ENCODE data around the gene DCLK3. TPM values are rescaled to one million over a fixed set of nuclear protein-coding genes. Genes with fewer than 3 reads are reported as not detected.

The DCLK3 gene
- total RNA-seq, 2 donors from 2014 or later, result 0.08 to 0.15 TPM

- no peak overlapping the region for H3K4me3 ChIP-seq
- DNase-seq (ENCODE audit: low spot score), result no peak
- no peaks in the 10 kb centered on the region for H3K9me3 ChIP-seq
- H3K27me3 ChIP-seq, result no peaks in the 10 kb centered on the region
- no peaks in the 10 kb centered on the region for H3K36me3 ChIP-seq
- no peak overlapping the region for H3K27ac ChIP-seq
- TF ChIP-seq, protein P1, sequence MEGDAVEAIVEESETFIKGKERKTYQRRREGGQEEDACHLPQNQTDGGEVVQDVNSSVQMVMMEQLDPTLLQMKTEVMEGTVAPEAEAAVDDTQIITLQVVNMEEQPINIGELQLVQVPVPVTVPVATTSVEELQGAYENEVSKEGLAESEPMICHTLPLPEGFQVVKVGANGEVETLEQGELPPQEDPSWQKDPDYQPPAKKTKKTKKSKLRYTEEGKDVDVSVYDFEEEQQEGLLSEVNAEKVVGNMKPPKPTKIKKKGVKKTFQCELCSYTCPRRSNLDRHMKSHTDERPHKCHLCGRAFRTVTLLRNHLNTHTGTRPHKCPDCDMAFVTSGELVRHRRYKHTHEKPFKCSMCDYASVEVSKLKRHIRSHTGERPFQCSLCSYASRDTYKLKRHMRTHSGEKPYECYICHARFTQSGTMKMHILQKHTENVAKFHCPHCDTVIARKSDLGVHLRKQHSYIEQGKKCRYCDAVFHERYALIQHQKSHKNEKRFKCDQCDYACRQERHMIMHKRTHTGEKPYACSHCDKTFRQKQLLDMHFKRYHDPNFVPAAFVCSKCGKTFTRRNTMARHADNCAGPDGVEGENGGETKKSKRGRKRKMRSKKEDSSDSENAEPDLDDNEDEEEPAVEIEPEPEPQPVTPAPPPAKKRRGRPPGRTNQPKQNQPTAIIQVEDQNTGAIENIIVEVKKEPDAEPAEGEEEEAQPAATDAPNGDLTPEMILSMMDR (IDR thresholded peaks at IDR 0.05), result no peak
- no peaks in the 10 kb centered on the region for H3K4me1 ChIP-seq
These were observed 49.8 kb downstream of the DCLK3 start for GRCh38 chr3:36714343-36715086.

DNA sequence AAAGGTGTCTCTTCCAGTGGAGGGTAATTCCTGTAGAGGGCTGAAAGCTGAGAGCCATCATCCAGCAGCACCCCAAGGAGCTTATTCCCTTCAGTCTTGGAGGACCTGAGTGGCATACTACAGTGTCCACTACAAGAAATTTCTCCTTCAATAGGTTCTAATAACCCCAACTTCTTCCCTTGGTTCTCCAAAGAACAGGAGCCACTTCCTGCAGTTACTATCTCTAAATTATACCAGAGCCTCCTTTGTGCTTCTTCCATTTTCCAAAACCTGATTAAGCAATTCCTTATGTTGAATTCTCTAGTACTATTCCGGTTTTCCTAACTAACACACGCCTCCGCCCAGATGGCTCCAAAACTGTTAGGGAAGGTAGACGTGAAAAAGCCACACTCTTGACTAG lies 50.4 kb downstream of the DCLK3 start:
- Histone ChIP-seq H3K4me3 (no peak overlapping the region), H3K9me3 (no peaks in the 10 kb centered on the region), H3K27me3 (no peaks in the 10 kb centered on the region), H3K27ac (no peak overlapping the region), H3K36me3 (no peaks in the 10 kb centered on the region), H3K4me1 (no peaks in the 10 kb centered on the region)
- TF ChIP-seq, protein P1 (IDR thresholded peaks at IDR 0.05), result no peak
- no peak for DNase-seq (ENCODE audit: low spot score)

- Histone ChIP-seq H3K9me3 (no peaks in the 10 kb centered on the region), H3K36me3 (no peaks in the 10 kb centered on the region), H3K27ac (no peak overlapping the region), H3K4me1 (no peaks in the 10 kb centered on the region), H3K27me3 (no peaks in the 10 kb centered on the region), H3K4me3 (no peak overlapping the region)
- TF ChIP-seq, protein P1 (IDR thresholded peaks at IDR 0.05), result no peak
- DNase-seq (ENCODE audit: low spot score), result no peak
These were observed 53.7 kb downstream of the DCLK3 start for GRCh38 chr3:36710606-36711005.

DNA sequence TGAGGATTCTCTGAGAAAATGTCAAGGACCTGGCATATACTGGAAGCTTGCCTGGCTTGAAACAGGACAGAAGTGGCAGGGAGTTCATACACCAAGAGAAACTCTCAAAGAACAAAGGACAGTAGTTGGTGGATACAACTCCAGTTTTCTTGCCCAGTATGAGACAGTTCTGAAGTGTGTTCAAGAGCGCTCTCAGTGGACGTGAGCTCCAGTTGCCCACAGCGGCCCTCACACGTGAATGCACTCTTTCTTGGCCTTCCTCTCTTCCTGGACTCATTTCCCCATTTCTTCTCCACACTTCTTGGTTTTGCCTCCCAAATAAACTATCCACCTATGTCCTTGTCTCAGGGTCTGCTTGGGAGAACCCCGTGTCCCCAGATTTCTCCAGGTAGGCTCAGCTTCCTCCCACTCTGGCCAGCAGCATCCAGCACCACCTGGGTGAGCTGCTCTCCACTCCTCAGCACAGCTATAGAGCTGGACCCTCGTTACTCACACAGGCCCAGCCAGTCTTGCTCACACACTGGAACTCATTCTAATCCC lies 54.5 kb downstream of the DCLK3 start:
- TF ChIP-seq, protein P1 (IDR thresholded peaks at IDR 0.05), result no peak
- no peak for DNase-seq (ENCODE audit: low spot score)
- Histone ChIP-seq H3K4me3 (no peak overlapping the region), H3K9me3 (no peaks in the 10 kb centered on the region), H3K27me3 (no peaks in the 10 kb centered on the region), H3K4me1 (no peaks in the 10 kb centered on the region), H3K27ac (no peak overlapping the region), H3K36me3 (no peaks in the 10 kb centered on the region)

GRCh38 chr3:36709281-36709680 lies 55.1 kb downstream of the DCLK3 start:
- Histone ChIP-seq H3K4me3 (no peak overlapping the region), H3K4me1 (no peaks in the 10 kb centered on the region), H3K27me3 (no peaks in the 10 kb centered on the region), H3K9me3 (no peaks in the 10 kb centered on the region), H3K27ac (no peak overlapping the region), H3K36me3 (no peaks in the 10 kb centered on the region)
- TF ChIP-seq, protein P1 (IDR thresholded peaks at IDR 0.05), result no peak
- no peak for DNase-seq (ENCODE audit: low spot score)
